Vagina (tissue), 2 donors: Measurements from ENCODE around the gene CDKN2B-AS1. TPM values are rescaled to one million over a fixed set of nuclear protein-coding genes. Genes with fewer than 3 reads are reported as not detected.

Experiments
- DNase-seq, 2 donors: peaks; one replicate each; pipeline ENCODE4 v3.0.0-alpha.2; 2017; ENCODE audit errors: extremely low spot score in 2 of 2
- H3K27ac ChIP-seq: fragments of 200-600 bp; sonication (generic); one replicate; pipeline ENCODE4 v1.5.1; 2019
- H3K27me3 ChIP-seq: fragments of 200-600 bp; sonication (generic); one replicate; pipeline ENCODE4 v1.5.1; 2019
- H3K36me3 ChIP-seq, 2 donors: fragments of 200-600 bp; sonication (generic); one replicate each; pipeline ENCODE4 v1.5.1; 2017 to 2019
- H3K4me1 ChIP-seq: fragments of 200-600 bp; sonication (generic); one replicate; pipeline ENCODE4 v1.5.1; 2019
- H3K4me3 ChIP-seq, 2 donors: fragments of 200-600 bp; sonication (generic); 1 replicate in 1 of 2; 2 replicates in 1 of 2; pipeline ENCODE4 v1.5.1; 2016 to 2019
- H3K9me3 ChIP-seq: fragments of 200-600 bp; sonication (generic); one replicate; pipeline ENCODE4 v1.5.1; 2019
- POLR2A ChIP-seq, 2 donors: fragments of 450-650 bp; IDR thresholded peaks; one replicate each; pipeline ENCODE4 v1.6.1; 2017; ENCODE audit warnings: antibody characterized with exemption in 2 of 2, mild to moderate bottlenecking in 2 of 2, moderate library complexity in 2 of 2
- POLR2AphosphoS5 ChIP-seq, 2 donors: sonication (generic); formaldehyde crosslinking; IDR thresholded peaks; one replicate each; pipeline ENCODE4 v1.9.0; 2017; ENCODE audit warnings: antibody characterized with exemption in 2 of 2, mild to moderate bottlenecking in 2 of 2, low read depth in 1 of 2; ENCODE audit not compliant: insufficient read depth in 1 of 2
- intact Hi-C: fragments of 100-400 bp; cut with DNase I; formaldehyde crosslinking; loops from one replicate; pipeline ENCODE4 v1.15.1; 2023
- total RNA-seq: library from RNA; depleted of rRNA; stranded (reverse); fragments of >200 nt; gene quantifications from one replicate; pipeline ENCODE4 v1.2.3, GENCODE V29; 2016
- TF ChIP-seq, protein P1 (sequence below), 3 experiments: fragments of 450-650 bp in 2 of 3; fragments of 200-600 bp in 1 of 3; sonication (generic) in 1 of 3; IDR thresholded peaks; one replicate each; pipeline ENCODE4 v1.5.1; 2017 to 2019; ENCODE audit warnings: antibody characterized with exemption in 3 of 3, mild to moderate bottlenecking in 2 of 3, moderate library complexity in 2 of 3

Gene CDKN2B-AS1
- total RNA-seq, 1 donor from 2014 or later = 5.9 TPM

- Histone ChIP-seq H3K27ac (no peak overlapping the region), H3K4me1 (peaks cover 15% of the 10 kb centered on the region), H3K36me3 (no peaks in the 10 kb centered on the region), H3K27me3 (no peaks in the 10 kb centered on the region), H3K4me3 (no peak overlapping the region), H3K9me3 (no peaks in the 10 kb centered on the region)
- no peak for TF ChIP-seq POLR2A (IDR thresholded peaks at IDR 0.05)
- TF ChIP-seq POLR2AphosphoS5 (IDR thresholded peaks at IDR 0.05; ENCODE audit: insufficient read depth in 1 of 2, low read depth in 1 of 2) = no peak
- TF ChIP-seq, protein P1, sequence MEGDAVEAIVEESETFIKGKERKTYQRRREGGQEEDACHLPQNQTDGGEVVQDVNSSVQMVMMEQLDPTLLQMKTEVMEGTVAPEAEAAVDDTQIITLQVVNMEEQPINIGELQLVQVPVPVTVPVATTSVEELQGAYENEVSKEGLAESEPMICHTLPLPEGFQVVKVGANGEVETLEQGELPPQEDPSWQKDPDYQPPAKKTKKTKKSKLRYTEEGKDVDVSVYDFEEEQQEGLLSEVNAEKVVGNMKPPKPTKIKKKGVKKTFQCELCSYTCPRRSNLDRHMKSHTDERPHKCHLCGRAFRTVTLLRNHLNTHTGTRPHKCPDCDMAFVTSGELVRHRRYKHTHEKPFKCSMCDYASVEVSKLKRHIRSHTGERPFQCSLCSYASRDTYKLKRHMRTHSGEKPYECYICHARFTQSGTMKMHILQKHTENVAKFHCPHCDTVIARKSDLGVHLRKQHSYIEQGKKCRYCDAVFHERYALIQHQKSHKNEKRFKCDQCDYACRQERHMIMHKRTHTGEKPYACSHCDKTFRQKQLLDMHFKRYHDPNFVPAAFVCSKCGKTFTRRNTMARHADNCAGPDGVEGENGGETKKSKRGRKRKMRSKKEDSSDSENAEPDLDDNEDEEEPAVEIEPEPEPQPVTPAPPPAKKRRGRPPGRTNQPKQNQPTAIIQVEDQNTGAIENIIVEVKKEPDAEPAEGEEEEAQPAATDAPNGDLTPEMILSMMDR (IDR thresholded peaks at IDR 0.05) = no peak
- no peak for DNase-seq
- intact Hi-C loops = no loop called here
Observed at GRCh38 chr9:22116758-22117157, 122.2 kb downstream of the CDKN2B-AS1 start.

DNA sequence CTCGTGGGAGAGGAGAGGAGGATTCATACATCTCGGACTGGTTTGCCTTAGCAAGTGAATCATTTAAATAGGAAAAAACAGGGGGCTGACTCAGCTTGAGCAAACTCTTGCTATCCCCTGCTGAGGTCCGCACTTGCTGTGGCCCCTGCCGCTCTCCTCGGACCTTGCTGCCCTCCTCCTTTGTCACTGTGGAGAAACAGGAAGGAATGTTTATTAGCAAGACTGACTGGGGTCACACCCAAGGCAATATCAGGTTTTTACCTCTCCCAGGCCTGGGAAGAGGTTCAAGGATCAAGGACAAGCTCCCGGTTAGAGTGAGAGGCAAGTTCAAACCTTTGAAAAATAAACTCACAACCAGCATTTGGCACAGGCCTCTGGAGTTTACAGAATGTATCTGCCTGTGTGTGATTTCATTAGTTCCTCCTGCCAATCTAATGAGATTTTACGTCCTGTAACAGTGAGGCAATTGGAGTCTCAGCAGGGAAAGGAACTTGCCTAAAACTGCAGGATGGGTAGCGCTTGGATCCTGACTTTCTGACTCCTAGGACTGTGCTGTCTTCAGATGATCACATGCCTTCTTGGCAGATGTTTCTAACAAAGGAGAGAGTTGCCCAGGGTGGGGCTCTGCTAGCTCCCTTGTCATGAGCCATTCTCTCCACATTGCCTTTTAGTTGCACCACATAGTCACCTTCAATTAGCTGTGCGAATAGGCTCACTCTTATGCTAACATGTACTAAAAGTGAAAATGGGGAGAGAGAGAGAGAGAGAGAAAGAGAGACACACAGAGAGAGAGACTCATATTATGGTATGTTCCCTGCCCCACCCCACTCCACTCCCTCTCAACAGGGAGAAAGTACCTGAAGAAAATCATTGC is 123.2 kb downstream of the CDKN2B-AS1 start:
- intact Hi-C loops = no loop called here

GRCh38 chr9:22118810-22119521 is 124.4 kb downstream of the CDKN2B-AS1 start:
- TF ChIP-seq POLR2A (IDR thresholded peaks at IDR 0.05) = no peak
- TF ChIP-seq, protein P1 (IDR thresholded peaks at IDR 0.05) = no peak
- DNase-seq = no peak
- H3K9me3 ChIP-seq = no peaks in the 10 kb centered on the region
- H3K27me3 ChIP-seq = no peaks in the 10 kb centered on the region
- no peaks in the 10 kb centered on the region for H3K36me3 ChIP-seq
- H3K4me1 ChIP-seq = peaks cover 15% of the 10 kb centered on the region
- no peak overlapping the region for H3K4me3 ChIP-seq
- intact Hi-C loops = no loop called here
- no peak overlapping the region for H3K27ac ChIP-seq

More for the DNA sequence above, 123.2 kb downstream of the CDKN2B-AS1 start:
- Histone ChIP-seq H3K27me3 (no peaks in the 10 kb centered on the region), H3K4me3 (no peak overlapping the region), H3K4me1 (peaks cover 15% of the 10 kb centered on the region), H3K27ac (peak overlapping the region; percentile 68), H3K9me3 (no peaks in the 10 kb centered on the region), H3K36me3 (no peaks in the 10 kb centered on the region)
- no peak for DNase-seq
- TF ChIP-seq POLR2A (IDR thresholded peaks at IDR 0.05) (no peak), POLR2AphosphoS5 (IDR thresholded peaks at IDR 0.05; ENCODE audit: insufficient read depth in 1 of 2, low read depth in 1 of 2) (no peak)
- TF ChIP-seq, protein P1 (IDR thresholded peaks at IDR 0.05) = no peak

DNA sequence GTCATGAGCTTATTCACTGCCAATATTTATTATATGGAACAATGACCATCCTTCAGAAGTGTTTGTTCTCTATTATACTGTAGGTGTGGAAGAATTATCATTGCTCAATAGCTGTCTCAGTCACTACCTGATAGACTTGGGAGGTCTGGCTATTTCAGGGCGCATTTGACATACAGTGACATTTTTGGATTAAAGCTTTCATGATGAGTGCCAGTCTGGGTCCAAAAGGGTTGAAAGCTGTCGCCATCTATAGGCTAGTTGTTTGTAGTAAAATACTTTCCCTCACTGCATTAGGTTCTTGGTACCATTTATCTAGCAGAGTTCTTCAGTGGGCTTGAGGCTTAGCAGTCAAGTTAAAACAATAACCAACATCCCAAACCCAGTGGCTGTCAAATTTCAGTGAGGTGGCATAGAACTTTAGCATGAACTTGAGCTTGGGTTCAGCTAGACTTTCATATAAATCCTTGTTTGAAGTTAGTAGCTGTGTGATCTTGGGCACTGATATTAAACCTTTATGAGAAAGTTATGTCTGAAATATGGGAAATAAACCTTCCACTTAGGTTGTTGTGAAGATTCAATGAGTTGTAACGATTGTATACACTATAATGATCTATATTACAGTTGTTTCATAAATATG is 125.0 kb downstream of the CDKN2B-AS1 start:
- no peaks in the 10 kb centered on the region for H3K27me3 ChIP-seq
- H3K4me1 ChIP-seq = peaks cover 15% of the 10 kb centered on the region
- intact Hi-C loops = no loop called here
- no peak for TF ChIP-seq POLR2A (IDR thresholded peaks at IDR 0.05)
- TF ChIP-seq POLR2AphosphoS5 (IDR thresholded peaks at IDR 0.05; ENCODE audit: insufficient read depth in 1 of 2, low read depth in 1 of 2) = peak in 1 of 2 donors; percentile 31
- TF ChIP-seq, protein P1 (IDR thresholded peaks at IDR 0.05) = no peak
- no peaks in the 10 kb centered on the region for H3K9me3 ChIP-seq
- no peak overlapping the region for H3K27ac ChIP-seq
- no peak overlapping the region for H3K4me3 ChIP-seq
- DNase-seq = no peak
- no peaks in the 10 kb centered on the region for H3K36me3 ChIP-seq
